Liver (tissue), 9 donors: ENCODE data around the gene SMARCE1. TPM values are rescaled to one million over a fixed set of nuclear protein-coding genes. Genes with fewer than 3 reads are reported as not detected.

Experiments used
- DNase-seq: peaks from one replicate; pipeline ENCODE4 v3.0.0-alpha.2; 2017; ENCODE audit warnings: low spot score
- H3K27ac ChIP-seq, 2 donors: one replicate each; pipeline ENCODE4 v1.7.0; 2013; ENCODE audit warnings: inconsistent platforms in 2 of 2, low read length in 2 of 2, control low read depth in 1 of 2, low read depth in 1 of 2, mild to moderate bottlenecking in 1 of 2
- H3K27me3 ChIP-seq, 4 donors: one replicate each; pipeline versions ENCODE4 v1.6.1 to v1.7.0; 2013; ENCODE audit warnings: low read length in 3 of 4, inconsistent platforms in 1 of 4, mild to moderate bottlenecking in 1 of 4, moderate library complexity in 1 of 4; ENCODE audit not compliant: control insufficient read depth in 4 of 4, insufficient read depth in 4 of 4
- H3K36me3 ChIP-seq, 4 donors: one replicate each; pipeline versions ENCODE4 v1.6.1 to v1.7.0; 2013; ENCODE audit warnings: low read length in 3 of 4, mild to moderate bottlenecking in 3 of 4, low read depth in 1 of 4, moderate library complexity in 1 of 4; ENCODE audit not compliant: control insufficient read depth in 4 of 4, insufficient read depth in 3 of 4
- H3K4me1 ChIP-seq, 4 donors: one replicate each; pipeline versions ENCODE4 v1.6.1 to v1.7.0; 2013; ENCODE audit warnings: low read length in 3 of 4, mild to moderate bottlenecking in 3 of 4, moderate library complexity in 1 of 4; ENCODE audit not compliant: control insufficient read depth in 4 of 4, insufficient read depth in 4 of 4
- H3K4me3 ChIP-seq, 3 donors: one replicate each; pipeline versions ENCODE4 v1.6.1 to v1.7.0; 2013; ENCODE audit warnings: low read length in 3 of 3, control low read depth in 1 of 3, low read depth in 1 of 3, mild to moderate bottlenecking in 1 of 3
- H3K9ac ChIP-seq, 2 donors: one replicate each; pipeline ENCODE4 v1.7.0; 2013; ENCODE audit warnings: low read length in 2 of 2, mild to moderate bottlenecking in 2 of 2, moderate library complexity in 2 of 2, control low read depth in 1 of 2, low read depth in 1 of 2
- H3K9me3 ChIP-seq, 4 donors: one replicate each; pipeline versions ENCODE4 v1.6.1 to v1.7.0; 2013; ENCODE audit warnings: low read length in 3 of 4; ENCODE audit not compliant: control insufficient read depth in 4 of 4
- ATF3 ChIP-seq: IDR thresholded peaks from 2 replicates; pipeline ENCODE4 v1.6.1; 2016; ENCODE audit warnings: antibody characterized with exemption
- CTCF ChIP-seq: fragments of 150-350 bp; IDR thresholded peaks from 2 replicates; pipeline ENCODE4 v1.5.1; 2017; ENCODE audit warnings: improper control_type of control experiment, low read depth, low read length; ENCODE audit not compliant: missing input control
- EGR1 ChIP-seq, 2 donors: IDR thresholded peaks; 2 replicates each; pipeline ENCODE4 v1.6.1; 2016 to 2018; ENCODE audit warnings: antibody characterized with exemption in 2 of 2, low read depth in 2 of 2
- FOXA1 ChIP-seq: IDR thresholded peaks from 2 replicates; pipeline ENCODE4 v1.6.1; 2016; ENCODE audit warnings: antibody characterized with exemption
- FOXA2 ChIP-seq: IDR thresholded peaks from 2 replicates; pipeline ENCODE4 v1.6.1; 2016; ENCODE audit warnings: antibody characterized with exemption
- GABPA ChIP-seq, 2 donors: IDR thresholded peaks in 1 of 2; conservative IDR thresholded peaks in 1 of 2; 2 replicates each; pipeline ENCODE4 v1.6.1; 2016; ENCODE audit warnings: antibody characterized with exemption in 2 of 2, mild to moderate bottlenecking in 1 of 2, moderate library complexity in 1 of 2
- HNF4A ChIP-seq, 2 donors: conservative IDR thresholded peaks; 2 replicates each; pipeline ENCODE4 v1.6.1; 2016; ENCODE audit warnings: antibody characterized with exemption in 2 of 2, mild to moderate bottlenecking in 2 of 2
- HNF4G ChIP-seq: IDR thresholded peaks from 2 replicates; pipeline ENCODE4 v1.6.1; 2016; ENCODE audit warnings: antibody characterized with exemption
- JUND ChIP-seq, 2 donors: IDR thresholded peaks; 2 replicates each; pipeline ENCODE4 v1.6.1; 2016; ENCODE audit warnings: antibody characterized with exemption in 2 of 2
- MAX ChIP-seq: IDR thresholded peaks from 2 replicates; pipeline ENCODE4 v1.6.1; 2016; ENCODE audit warnings: antibody characterized with exemption
- NR2F2 ChIP-seq: IDR thresholded peaks from 2 replicates; pipeline ENCODE4 v1.6.1; 2016; ENCODE audit warnings: antibody characterized with exemption
- RAD21 ChIP-seq, 2 donors: IDR thresholded peaks; 2 replicates each; pipeline ENCODE4 v1.6.1; 2016; ENCODE audit warnings: antibody characterized with exemption in 2 of 2, mild to moderate bottlenecking in 2 of 2
- REST ChIP-seq: IDR thresholded peaks from 2 replicates; pipeline ENCODE4 v1.6.1; 2016; ENCODE audit warnings: antibody characterized with exemption, mild to moderate bottlenecking
- RXRA ChIP-seq, 2 donors: IDR thresholded peaks; 2 replicates each; pipeline ENCODE4 v1.6.1; 2017 to 2018; ENCODE audit warnings: antibody characterized with exemption in 2 of 2, mild to moderate bottlenecking in 1 of 2
- SP1 ChIP-seq: IDR thresholded peaks from 2 replicates; pipeline ENCODE4 v1.6.1; 2018; ENCODE audit warnings: antibody characterized with exemption, mild to moderate bottlenecking
- TAF1 ChIP-seq: conservative IDR thresholded peaks from 2 replicates; pipeline ENCODE4 v1.6.1; 2016; ENCODE audit warnings: antibody characterized with exemption, mild to moderate bottlenecking
- YY1 ChIP-seq: IDR thresholded peaks from 2 replicates; pipeline ENCODE4 v1.6.1; 2016; ENCODE audit warnings: antibody characterized with exemption, mild to moderate bottlenecking
- ZBTB33 ChIP-seq: IDR thresholded peaks from 2 replicates; pipeline ENCODE4 v1.6.1; 2016; ENCODE audit warnings: antibody characterized with exemption
- WGBS: extraction: QIAGEN DNeasy Blood & Tissue Kit; methylation state at CpG from one replicate; pipeline ENCODE4 v1.1.7; 2013; 5-methylcytosine and 5-hydroxymethylcytosine counted together
- polyA plus RNA-seq, 2 donors: library from polyadenylated mRNA; stranded (reverse) in 1 of 2; unstranded in 1 of 2; fragments of 200-250 nt in 1 of 2; fragments of >200 nt in 1 of 2; fragmentation: Nextera tagmentation in 1 of 2; extraction: Ambion mirVana in 1 of 2; gene quantifications; one replicate each; pipeline versions ENCODE4 v1.2.1 to v1.2.3, GENCODE V29; 2013 to 2015
- total RNA-seq, 2 donors: library from RNA; depleted of rRNA; stranded (reverse); fragments of >200 nt; gene quantifications; one replicate each; pipeline ENCODE4 v1.2.3, GENCODE V29; 2014
- donor health status: healthy.
- donor health status: healthy.
- donor health status: healthy.
- donor health status: healthy.
- donor health status: healthy.

The SMARCE1 gene
- total and polyA plus RNA-seq, 4 donors: 25.0 to 40.8 (median 36.3) TPM

- WGBS: 52% methylated on average over 4 of the region's 4 CpGs
- no peak overlapping the region for H3K4me3 ChIP-seq
- TF ChIP-seq HNF4G (no peak), SP1 (no peak), CTCF (no peak), JUND (IDR thresholded peaks at IDR 0.05) (peak in 1 of 2 donors; percentile 42), NR2F2 (no peak), TAF1 (no peak), REST (no peak), RXRA (IDR thresholded peaks at IDR 0.05) (no peak)
- no peaks in the 10 kb centered on the region for H3K9me3 ChIP-seq
- no peaks in the 10 kb centered on the region for H3K36me3 ChIP-seq
- peaks cover 1 to 16% (median 9%) of the 10 kb centered on the region in 4 donors for H3K4me1 ChIP-seq
- H3K27me3 ChIP-seq: no peaks in the 10 kb centered on the region
- no peak overlapping the region for H3K9ac ChIP-seq
- no peak overlapping the region for H3K27ac ChIP-seq
- DNase-seq: no peak
Measured at GRCh38 chr17:40686192-40686591, 38.6 kb upstream of the SMARCE1 start.

GRCh38 chr17:40680998-40681397 is 33.4 kb upstream of the SMARCE1 start:
- no peak overlapping the region for H3K9ac ChIP-seq
- H3K9me3 ChIP-seq: no peaks in the 10 kb centered on the region
- no peak overlapping the region for H3K4me3 ChIP-seq
- H3K4me1 ChIP-seq: peaks cover 1 to 13% (median 12%) of the 10 kb centered on the region in 4 donors
- DNase-seq: no peak
- H3K36me3 ChIP-seq: no peaks in the 10 kb centered on the region
- TF ChIP-seq GABPA (IDR thresholded peaks at IDR 0.05 in 1 of 2, conservative IDR thresholded peaks at IDR 0.05 in 1 of 2) (no peak), HNF4A (conservative IDR thresholded peaks at IDR 0.05) (no peak), RXRA (IDR thresholded peaks at IDR 0.05) (no peak), NR2F2 (no peak), ATF3 (no peak), CTCF (no peak), SP1 (no peak), HNF4G (no peak), FOXA2 (no peak), JUND (IDR thresholded peaks at IDR 0.05) (no peak), ZBTB33 (no peak), EGR1 (IDR thresholded peaks at IDR 0.05; ENCODE audit: low read depth in 2 of 2) (no peak), YY1 (no peak), MAX (no peak), RAD21 (IDR thresholded peaks at IDR 0.05) (no peak), REST (no peak), FOXA1 (no peak), TAF1 (no peak)
- no peak overlapping the region for H3K27ac ChIP-seq
- H3K27me3 ChIP-seq: no peaks in the 10 kb centered on the region
